A549 (cell line): ENCODE results near the gene KCNIP4.

Source experiments
- BCL3 ChIP-seq: fragments of >200 bp; sonication (Bioruptor Twin); formaldehyde crosslinking; IDR thresholded peaks from 3 replicates; pipeline ENCODE4 v1.6.1; 2016
- BHLHE40 ChIP-seq: IDR thresholded peaks from 2 replicates; pipeline ENCODE4 v1.6.1; 2012; ENCODE audit warnings: low read depth, low read length, inconsistent platforms
- CTCF ChIP-seq: fragments of >200 bp; sonication (Bioruptor Twin); formaldehyde crosslinking; IDR thresholded peaks from 3 replicates; pipeline ENCODE4 v1.5.1; 2016
- HMGXB4 ChIP-seq: fragments of 250-450 bp; sonication (Bioruptor Pico); IDR thresholded peaks from 2 replicates; pipeline ENCODE4 v1.5.0; 2021; ENCODE audit warnings: mild to moderate bottlenecking, moderate library complexity, borderline replicate concordance
- PHF8 ChIP-seq: fragments of 200-600 bp; sonication (generic); IDR thresholded peaks from 2 replicates; pipeline ENCODE4 v1.6.1; 2016; ENCODE audit warnings: low read depth, mild to moderate bottlenecking, antibody characterized with exemption, moderate library complexity, borderline replicate concordance
- ZNF302 ChIP-seq: fragments of 250-450 bp; sonication (Bioruptor Pico); IDR thresholded peaks from 2 replicates; pipeline ENCODE4 v1.9.0; 2021; ENCODE audit warnings: inconsistent platforms, mild to moderate bottlenecking, moderate library complexity

- TF ChIP-seq BHLHE40 (no peak), PHF8 (no peak), HMGXB4 (no peak), CTCF (no peak), BCL3 (no peak), ZNF302 (CRISPR knock-in tag) (no peak)
These were observed 562.3 kb downstream of the KCNIP4 start for GRCh38 chr4:21386166-21386780.
